H1 (cell line): ENCODE results near the gene CLPSL2. TPM values are rescaled to one million over a fixed set of nuclear protein-coding genes. Genes with fewer than 3 reads are reported as not detected.

Experiments used
- CTCF ChIA-PET: fragments of 300-600 bp; sonication (Branson Sonifier 250); formaldehyde crosslinking; loops from one replicate; lab custom pipeline; 2021; ENCODE audit not compliant: partially characterized antibody; lab: Charles Lee
- POLR2A ChIA-PET: fragments of 300-600 bp; sonication (Branson Sonifier 250); formaldehyde crosslinking; loops from one replicate; lab custom pipeline; 2021; ENCODE audit warnings: inconsistent platforms; ENCODE audit not compliant: partially characterized antibody; lab: Charles Lee
- DNase-seq, 2 experiments: peaks; one replicate each; pipeline versions ENCODE4 v3.0.0 to v3.0.0-alpha.2; 2010 to 2022; ENCODE audit warnings: low spot score in 2 of 2, low read depth in 1 of 2, mixed read lengths in 1 of 2
- FAIRE-seq: peaks from 2 replicates; lab custom pipeline; 2011; peaks lifted over from hg19 to GRCh38; lab: Jason Lieb, UNC
- H2AFZ ChIP-seq: 2 replicates; pipeline ENCODE4 v1.8.1; 2012; ENCODE audit warnings: low read length, inconsistent platforms
- H2AK5ac ChIP-seq: 2 replicates; pipeline ENCODE4 v1.6.1; 2013; ENCODE audit warnings: low read depth, low read length
- H2BK120ac ChIP-seq: replicated peaks from 2 replicates; pipeline ENCODE3; 2013; ENCODE audit warnings: low read depth, low read length, inconsistent platforms
- H2BK12ac ChIP-seq: 2 replicates; pipeline ENCODE4 v1.6.1; 2013; ENCODE audit warnings: low read depth, low read length
- H2BK15ac ChIP-seq: 2 replicates; pipeline ENCODE4 v1.6.1; 2013; ENCODE audit warnings: low read length
- H2BK20ac ChIP-seq: 2 replicates; pipeline ENCODE4 v1.6.1; 2013; ENCODE audit warnings: low read length
- H2BK5ac ChIP-seq: 2 replicates; pipeline ENCODE4 v1.6.1; 2013; ENCODE audit warnings: low read depth, low read length
- H3K14ac ChIP-seq: 2 replicates; pipeline ENCODE4 v1.6.1; 2013; ENCODE audit warnings: inconsistent platforms; ENCODE audit not compliant: insufficient read length
- H3K18ac ChIP-seq: 2 replicates; pipeline ENCODE4 v1.6.1; 2013; ENCODE audit warnings: low read length; ENCODE audit errors: extremely low read depth
- H3K23ac ChIP-seq: 2 replicates; pipeline ENCODE4 v1.6.1; 2013; ENCODE audit warnings: inconsistent platforms; ENCODE audit not compliant: insufficient read length
- H3K23me2 ChIP-seq: 2 replicates; pipeline ENCODE4 v1.6.1; 2013; ENCODE audit warnings: low read depth, low read length
- H3K27ac ChIP-seq: 2 replicates; pipeline ENCODE4 v1.6.1; 2011; ENCODE audit warnings: low read depth, low read length, inconsistent platforms
- H3K27me3 ChIP-seq, 4 experiments: replicated peaks in 1 of 4; 1 replicate in 1 of 4; 2 replicates in 3 of 4; pipeline versions ENCODE4 v1.6.1 to v1.8.1; 2011 to 2013; ENCODE audit warnings: low read length in 3 of 4, mild to moderate bottlenecking in 3 of 4, inconsistent platforms in 2 of 4, mixed read lengths in 2 of 4, moderate library complexity in 1 of 4; ENCODE audit not compliant: control insufficient read depth in 3 of 4, insufficient read depth in 3 of 4; ENCODE audit errors: extremely low read depth in 1 of 4
- H3K36me3 ChIP-seq, 4 experiments: 2 replicates each; pipeline versions ENCODE4 v1.6.1 to v1.8.1; 2011 to 2013; ENCODE audit warnings: mild to moderate bottlenecking in 4 of 4, low read length in 3 of 4, moderate library complexity in 2 of 4, control low read depth in 1 of 4, inconsistent platforms in 1 of 4; ENCODE audit not compliant: insufficient read depth in 4 of 4, control insufficient read depth in 2 of 4
- H3K4ac ChIP-seq: replicated peaks from 2 replicates; pipeline ENCODE3; 2013; ENCODE audit warnings: low read length, low read depth, mixed read lengths, inconsistent platforms; ENCODE audit not compliant: insufficient read length
- H3K4me1 ChIP-seq, 4 experiments: replicated peaks in 1 of 4; 1 replicate in 1 of 4; 2 replicates in 3 of 4; pipeline versions ENCODE4 v1.6.1 to v1.8.1; 2011 to 2013; ENCODE audit warnings: low read length in 3 of 4, inconsistent platforms in 2 of 4, mixed read lengths in 1 of 4; ENCODE audit not compliant: insufficient read depth in 4 of 4, control insufficient read depth in 3 of 4
- H3K4me2 ChIP-seq, 2 experiments: 2 replicates each; pipeline versions ENCODE4 v1.6.1 to v1.8.1; 2011 to 2013; ENCODE audit warnings: low read depth in 2 of 2, low read length in 2 of 2, control low read depth in 1 of 2, inconsistent platforms in 1 of 2, mild to moderate bottlenecking in 1 of 2; ENCODE audit not compliant: insufficient read depth in 1 of 2
- H3K4me3 ChIP-seq, 4 experiments: fragments of 200-600, 300-600 bp in 1 of 4; sonication (generic), shearing (Covaris generic), sonication (Bioruptor Twin) in 1 of 4; 2 replicates each; pipeline versions ENCODE4 v1.5.1 to v1.8.1; 2011 to 2016; ENCODE audit warnings: low read length in 4 of 4, low read depth in 3 of 4, control low read depth in 2 of 4, inconsistent platforms in 2 of 4, mild to moderate bottlenecking in 2 of 4, mixed read lengths in 1 of 4, moderate library complexity in 1 of 4; ENCODE audit not compliant: insufficient read depth in 2 of 4; ENCODE audit errors: extremely low read depth in 1 of 4
- H3K56ac ChIP-seq: replicated peaks from 2 replicates; pipeline ENCODE3; 2013; ENCODE audit warnings: low read depth, mild to moderate bottlenecking, mixed read lengths, low read length, inconsistent platforms; ENCODE audit not compliant: insufficient read length
- H3K79me1 ChIP-seq: 2 replicates; pipeline ENCODE4 v1.6.1; 2013; ENCODE audit warnings: low read depth, low read length, control low read depth
- H3K79me2 ChIP-seq, 2 experiments: 2 replicates each; pipeline versions ENCODE4 v1.6.1 to v1.8.1; 2012 to 2013; ENCODE audit warnings: low read length in 2 of 2, mild to moderate bottlenecking in 2 of 2, inconsistent platforms in 1 of 2; ENCODE audit not compliant: insufficient read depth in 2 of 2, control insufficient read depth in 1 of 2
- H3K9ac ChIP-seq, 4 experiments: replicated peaks in 1 of 4; 1 replicate in 1 of 4; 2 replicates in 3 of 4; pipeline versions ENCODE4 v1.6.1 to v1.8.1; 2011 to 2013; ENCODE audit warnings: low read depth in 3 of 4, low read length in 3 of 4, control low read depth in 2 of 4, mild to moderate bottlenecking in 2 of 4, moderate library complexity in 2 of 4, inconsistent platforms in 1 of 4; ENCODE audit errors: extremely low read depth in 1 of 4
- H3K9me3 ChIP-seq, 2 experiments: 2 replicates each; pipeline versions ENCODE4 v1.6.1 to v1.8.1; 2012 to 2013; ENCODE audit warnings: mild to moderate bottlenecking in 2 of 2, moderate library complexity in 2 of 2, control low read depth in 1 of 2, inconsistent platforms in 1 of 2, low read depth in 1 of 2, low read length in 1 of 2, mixed read lengths in 1 of 2; ENCODE audit not compliant: insufficient read depth in 2 of 2
- H4K20me1 ChIP-seq, 2 experiments: replicated peaks in 1 of 2; 2 replicates each; pipeline versions ENCODE3 to v1.8.1; 2011 to 2013; ENCODE audit warnings: inconsistent platforms in 2 of 2, low read length in 2 of 2, mild to moderate bottlenecking in 1 of 2; ENCODE audit not compliant: insufficient read depth in 2 of 2, control insufficient read depth in 1 of 2
- H4K5ac ChIP-seq: 2 replicates; pipeline ENCODE4 v1.6.1; 2013; ENCODE audit warnings: low read length, low read depth, mixed read lengths, inconsistent platforms; ENCODE audit not compliant: insufficient read length
- H4K8ac ChIP-seq: 2 replicates; pipeline ENCODE4 v1.8.0; 2013; ENCODE audit warnings: mild to moderate bottlenecking, moderate library complexity, low read length, inconsistent platforms; ENCODE audit not compliant: insufficient read depth; ENCODE audit errors: extremely low read depth
- H4K91ac ChIP-seq: replicated peaks from 2 replicates; pipeline ENCODE3; 2013; ENCODE audit warnings: low read length, mixed read lengths, inconsistent platforms; ENCODE audit not compliant: insufficient read length
- ASH2L ChIP-seq: fragments of 200-600, 300-600 bp; sonication (generic); IDR thresholded peaks from one replicate; pipeline ENCODE4 v1.7.1; 2017; ENCODE audit warnings: low read length
- ATF3 ChIP-seq: IDR thresholded peaks from 2 replicates; pipeline ENCODE4 v1.6.1; 2011; ENCODE audit warnings: low read depth, mild to moderate bottlenecking, low read length; ENCODE audit not compliant: insufficient read depth
- JUND ChIP-seq: IDR thresholded peaks from 2 replicates; pipeline ENCODE4 v1.6.1; 2011; ENCODE audit warnings: mild to moderate bottlenecking, improper control_type of control experiment, low read length
- KDM1A ChIP-seq: fragments of 200-600, 300-600 bp; sonication (generic); IDR thresholded peaks from 2 replicates; pipeline ENCODE4 v1.7.1; 2016; ENCODE audit warnings: mild to moderate bottlenecking, low read length, borderline replicate concordance
- MAX ChIP-seq: IDR thresholded peaks from 2 replicates; pipeline ENCODE4 v1.6.1; 2012; ENCODE audit warnings: inconsistent platforms
- NRF1 ChIP-seq: IDR thresholded peaks from 2 replicates; pipeline ENCODE4 v1.6.1; 2011; ENCODE audit warnings: mild to moderate bottlenecking, low read depth, low read length, improper control_type of control experiment
- PHF8 ChIP-seq: fragments of 200-600 bp; sonication (generic); conservative IDR thresholded peaks from 2 replicates; pipeline ENCODE4 v1.7.1; 2012; ENCODE audit warnings: low read depth, mild to moderate bottlenecking, inconsistent platforms, low read length, moderate library complexity
- RAD21 ChIP-seq, 2 experiments: IDR thresholded peaks in 1 of 2; conservative IDR thresholded peaks in 1 of 2; 2 replicates each; pipeline ENCODE4 v1.6.1; 2011; ENCODE audit warnings: low read depth in 2 of 2, low read length in 2 of 2, improper control_type of control experiment in 1 of 2, inconsistent platforms in 1 of 2, mild to moderate bottlenecking in 1 of 2, moderate library complexity in 1 of 2
- SP4 ChIP-seq: IDR thresholded peaks from 2 replicates; pipeline ENCODE4 v1.6.1; 2012; ENCODE audit warnings: low read length, inconsistent platforms
- ZNF274 ChIP-seq: IDR thresholded peaks from 2 replicates; pipeline ENCODE4 v1.7.0; 2012; ENCODE audit warnings: low read length, borderline replicate concordance; ENCODE audit errors: extremely low read depth
- WGBS, 2 experiments: shearing (Covaris generic) in 1 of 2; methylation state at CpG; one replicate each; pipeline versions ENCODE4 v1.1.6 to v1.1.7; 2013 to 2015; ENCODE audit warnings: low lambda C conversion rate in 2 of 2, mixed read lengths in 2 of 2, inconsistent platforms in 1 of 2, low coverage in 1 of 2, missing lambda C conversion rate in 1 of 2; ENCODE audit not compliant: insufficient replicate concordance in 2 of 2, insufficient coverage in 1 of 2, insufficient read length in 1 of 2; ENCODE audit errors: extremely low coverage in 1 of 2, missing lambda C conversion rate in 1 of 2; 5-methylcytosine and 5-hydroxymethylcytosine counted together
- polyA plus RNA-seq, 7 experiments: library from polyadenylated mRNA; depleted of rRNA in 3 of 7; stranded (reverse) in 5 of 7; unstranded in 2 of 7; fragments of >200 nt in 5 of 7; fragments of 200-250 nt in 2 of 7; gene quantifications; 1 replicate in 5 of 7; 2 replicates in 1 of 7; 4 replicates in 1 of 7; pipeline versions ENCODE4 v1.2.1 to v1.2.3, GENCODE V29; 2011 to 2013; ENCODE audit warnings: missing spikeins in 2 of 7, mixed read lengths in 2 of 7
- total RNA-seq: library from RNA; stranded (reverse); fragmentation: NEBNext Ultra II Directional; extraction: Animal tissue kit (Norgen Biotek cat#: 25700); gene quantifications from 2 replicates; pipeline ENCODE4 v1.2.1, GENCODE V29; 2021

Gene CLPSL2
- total and polyA plus RNA-seq, 2 of the 8 experiments (the other 6 are each of a cell fraction or from before 2014, with no cell fraction given): 1.4 to 3.4 TPM

- Histone ChIP-seq H3K14ac (no peak overlapping the region), H3K23me2 (no peaks in the 10 kb centered on the region), H2BK20ac (no peak overlapping the region), H4K91ac (no peak overlapping the region), H3K27ac (no peak overlapping the region), H3K4me1 (peaks cover 0 to 6% (median 5%) of the 10 kb centered on the region in 4 experiments; a peak in 3 of 7 replicates), H3K27me3 (no peaks in the 10 kb centered on the region; a peak in 1 of 7 replicates), H3K79me1 (no peaks in the 10 kb centered on the region), H2BK12ac (0 out of 2 replicates have a peak overlapping the region, but pooled peaks have one; percentile 0), H4K20me1 (no peaks in the 10 kb centered on the region), H3K4me3 (no peak overlapping the region), H3K36me3 (no peaks in the 10 kb centered on the region), H3K4me2 (no peak overlapping the region), H3K56ac (no peak overlapping the region), H2BK5ac (no peak overlapping the region), H2AFZ (no peak overlapping the region), H3K23ac (no peak overlapping the region), H3K18ac (no peak overlapping the region), H3K79me2 (no peaks in the 10 kb centered on the region), H2BK120ac (no peak overlapping the region), H4K8ac (no peak overlapping the region), H2AK5ac (no peak overlapping the region), H2BK15ac (no peak overlapping the region), H3K9me3 (no peaks in the 10 kb centered on the region; a peak in 1 of 4 replicates), H4K5ac (no peak overlapping the region), H3K4ac (no peak overlapping the region), H3K9ac (no peak overlapping the region)
- POLR2A ChIA-PET: interaction anchor here (1.2 to 1.6 kb wide), 3 partner anchors 8 to 18 kb away, joined by 4 to 6 read pairs (median 5); no protein-coding TSS in a partner anchor
- no peak for DNase-seq
- 94% methylated on average over 3 of the region's 3 CpGs; no CpG with 5 or more reads in 1 of the 2 experiments for WGBS, 2 experiments
- FAIRE-seq: no peak
- CTCF ChIA-PET: interaction anchor here (0.9 to 2.7 kb wide), 4 partner anchors 9 to 18 kb away, joined by 3 to 12 read pairs (median 5); partner anchors contain the start of gene ARMC12
- TF ChIP-seq PHF8: no peak
- no peak for TF ChIP-seq JUND
- TF ChIP-seq ASH2L: no peak
- no peak for TF ChIP-seq KDM1A
- TF ChIP-seq NRF1: no peak
- TF ChIP-seq SP4: no peak
- TF ChIP-seq MAX: no peak
- TF ChIP-seq ATF3: no peak
- TF ChIP-seq ZNF274: no peak
- TF ChIP-seq RAD21 (IDR thresholded peaks at IDR 0.05 in 1 of 2, conservative IDR thresholded peaks at IDR 0.05 in 1 of 2; ENCODE audit: low read depth in 2 of 2, low read length in 2 of 2): no peak
These were observed 29.9 kb upstream of the CLPSL2 start for GRCh38 chr6:35746516-35746915.
